Calu3 (cell line): Measurements from ENCODE around the gene MYO10. TPM values are rescaled to one million over a fixed set of nuclear protein-coding genes. Genes with fewer than 3 reads are reported as not detected.
"Not testable (repeated sequence)": the region's sequence is repeated elsewhere in the genome, so short reads cannot be mapped to it uniquely, and the experiment has no call there.

ENCODE experiments used
- BruUV-seq: library from RNA; stranded (reverse); fragments of 400-500 nt; replicated peaks from 2 replicates; lab custom pipeline; 2021; lab: Mats Ljungman, UMichigan
- CTCF ChIA-PET: fragments of 300-600 bp; sonication (Branson Sonifier 250); formaldehyde crosslinking; loops from one replicate; lab custom pipeline; 2022; ENCODE audit warnings: antibody characterized with exemption; lab: Charles Lee
- DNase-seq: peaks from one replicate; pipeline ENCODE4 v3.0.0; 2022
- H3K27ac Mint-ChIP-seq: one replicate; pipeline ENCODE4 v1.8.0; 2022; ENCODE audit warnings: mixed read lengths; ENCODE audit not compliant: unreplicated experiment
- H3K27me3 Mint-ChIP-seq: one replicate; pipeline ENCODE4 v1.8.0; 2022; ENCODE audit warnings: mixed read lengths; ENCODE audit not compliant: unreplicated experiment
- H3K36me3 Mint-ChIP-seq: one replicate; pipeline ENCODE4 v1.8.0; 2022; ENCODE audit warnings: mild to moderate bottlenecking, moderate library complexity, mixed read lengths; ENCODE audit not compliant: insufficient read depth, unreplicated experiment
- H3K4me1 Mint-ChIP-seq: one replicate; pipeline ENCODE4 v1.8.0; 2022; ENCODE audit warnings: mild to moderate bottlenecking, low read depth, mixed read lengths; ENCODE audit not compliant: unreplicated experiment
- H3K4me3 Mint-ChIP-seq: one replicate; pipeline ENCODE4 v1.8.0; 2022; ENCODE audit warnings: mild to moderate bottlenecking, low read depth, moderate library complexity, mixed read lengths; ENCODE audit not compliant: unreplicated experiment
- H3K9me3 Mint-ChIP-seq: one replicate; pipeline ENCODE4 v1.8.0; 2022; ENCODE audit warnings: low read depth, mixed read lengths; ENCODE audit not compliant: unreplicated experiment
- CTCF ChIP-seq: fragments of 200-600 bp; IDR thresholded peaks from one replicate; pipeline ENCODE4 v1.8.0; 2022; ENCODE audit warnings: antibody characterized with exemption; ENCODE audit not compliant: unreplicated experiment
- intact Hi-C: fragments of 100-400 bp; cut with micrococcal nuclease; formaldehyde crosslinking; loops from one replicate; pipeline ENCODE4 v1.10.0; 2022; ENCODE audit not compliant: unreplicated experiment
- total RNA-seq: library from RNA; stranded (reverse); gene quantifications from 2 replicates; pipeline ENCODE4 v1.2.3, GENCODE V29; 2022

Gene MYO10
- total RNA-seq, 1 experiment from 2014 or later: 101 TPM

GRCh38 chr5:16725575-16725974 lies 210.5 kb downstream of the MYO10 start:
- intact Hi-C loops: no loop called here
- no peak for TF ChIP-seq CTCF
- Mint-ChIP-seq H3K27me3 (no peaks in the 10 kb centered on the region), H3K9me3 (peaks cover 3% of the 10 kb centered on the region), H3K36me3 (peaks cover 60% of the 10 kb centered on the region), H3K27ac (no peak overlapping the region), H3K4me1 (peaks cover 58% of the 10 kb centered on the region), H3K4me3 (no peak overlapping the region)
- BruUV-seq: no TSS peak
- no peak for DNase-seq
- CTCF ChIA-PET: interaction anchor here (0.7 to 1.8 kb wide), 2 partner anchors 11 to 531 kb away, joined by 3 to 4 read pairs; no protein-coding TSS in a partner anchor

- DNase-seq: no peak
- Mint-ChIP-seq H3K36me3 (peaks cover 58% of the 10 kb centered on the region), H3K4me3 (no peak overlapping the region), H3K4me1 (peaks cover 50% of the 10 kb centered on the region), H3K9me3 (no peaks in the 10 kb centered on the region), H3K27ac (peak overlapping the region; percentile 47), H3K27me3 (no peaks in the 10 kb centered on the region)
- no peak for TF ChIP-seq CTCF
- BruUV-seq: no TSS peak
- intact Hi-C loops: no loop called here
- CTCF ChIA-PET: no interaction called here
Measured at GRCh38 chr5:16723821-16724220, 212.3 kb downstream of the MYO10 start.

- BruUV-seq: no TSS peak
- no peak for TF ChIP-seq CTCF
- intact Hi-C loops: no loop called here
- Mint-ChIP-seq H3K36me3 (peaks cover 45% of the 10 kb centered on the region), H3K4me3 (no peak overlapping the region), H3K27ac (peak overlapping the region; percentile 30), H3K27me3 (no peaks in the 10 kb centered on the region), H3K4me1 (peaks cover 44% of the 10 kb centered on the region), H3K9me3 (no peaks in the 10 kb centered on the region)
- DNase-seq: no peak
- CTCF ChIA-PET: no interaction called here
Measured at GRCh38 chr5:16722097-16722495, 214.0 kb downstream of the MYO10 start.

- no TSS peak for BruUV-seq
- H3K27ac Mint-ChIP-seq: peak overlapping the region; percentile 47
Measured at GRCh38 chr5:16721151-16722096, 214.7 kb downstream of the MYO10 start.

GRCh38 chr5:16718036-16718435 lies 218.1 kb downstream of the MYO10 start:
- intact Hi-C loops, CTCF ChIA-PET, DNase-seq, H3K27me3 Mint-ChIP-seq, H3K27ac Mint-ChIP-seq, H3K9me3 Mint-ChIP-seq, H3K4me3 Mint-ChIP-seq, BruUV-seq: not testable (repeated sequence)
- Mint-ChIP-seq H3K36me3 (peaks cover 56% of the 10 kb centered on the region), H3K4me1 (peaks cover 53% of the 10 kb centered on the region)

More at GRCh38 chr5:16721151-16722096, 214.7 kb downstream of the MYO10 start:
- no peaks in the 10 kb centered on the region for H3K9me3 Mint-ChIP-seq
- H3K27me3 Mint-ChIP-seq: no peaks in the 10 kb centered on the region
- peaks cover 51% of the 10 kb centered on the region for H3K4me1 Mint-ChIP-seq
- no peak for DNase-seq
- peaks cover 49% of the 10 kb centered on the region for H3K36me3 Mint-ChIP-seq
- CTCF ChIA-PET: no interaction called here
- TF ChIP-seq CTCF: no peak
- no peak overlapping the region for H3K4me3 Mint-ChIP-seq
- intact Hi-C loops: no loop called here
